ENCODE data around the gene SNX25.
"Not testable (repeated sequence)": the region's sequence is repeated elsewhere in the genome, so short reads cannot be mapped to it uniquely, and the experiment has no call there.

Gene SNX25

GRCh38 chr4:185229021-185229818, 19.8 kb downstream of the SNX25 start:
- DNase-seq (ENCODE audit: low read depth in 2 of 2), result no peak

GRCh38 chr4:185232370-185232769, 23.0 kb downstream of the SNX25 start:
- no peak for DNase-seq (ENCODE audit: low read depth in 2 of 2)

- no peak for DNase-seq (ENCODE audit: low read depth in 2 of 2)
Observed at GRCh38 chr4:185235119-185235842, 25.9 kb downstream of the SNX25 start.

GRCh38 chr4:185235843-185236503, 26.6 kb downstream of the SNX25 start:
- DNase-seq (ENCODE audit: low read depth in 2 of 2), result no peak

GRCh38 chr4:185237175-185237574, 27.8 kb downstream of the SNX25 start:
- DNase-seq (ENCODE audit: low read depth in 2 of 2), result no peak

- no peak for DNase-seq (ENCODE audit: low read depth in 2 of 2)
Observed at GRCh38 chr4:185238215-185238681, 28.9 kb downstream of the SNX25 start.

- no peak for DNase-seq (ENCODE audit: low read depth in 2 of 2)
Observed at GRCh38 chr4:185238750-185239149, 29.4 kb downstream of the SNX25 start.

- DNase-seq (ENCODE audit: low read depth in 2 of 2), result not testable (repeated sequence)
Observed at GRCh38 chr4:185240486-185240885, 31.1 kb downstream of the SNX25 start.

- DNase-seq (ENCODE audit: low read depth in 2 of 2), result no peak
Observed at GRCh38 chr4:185242749-185243533, 33.5 kb downstream of the SNX25 start.

GRCh38 chr4:185243879-185244278, 34.5 kb downstream of the SNX25 start:
- no peak for DNase-seq (ENCODE audit: low read depth in 2 of 2)

GRCh38 chr4:185244763-185245162, 35.4 kb downstream of the SNX25 start:
- DNase-seq (ENCODE audit: low read depth in 2 of 2), result no peak

- DNase-seq (ENCODE audit: low read depth in 2 of 2), result no peak
Observed at GRCh38 chr4:185246453-185246852, 37.1 kb downstream of the SNX25 start.

GRCh38 chr4:185247151-185247550, 37.8 kb downstream of the SNX25 start:
- DNase-seq (ENCODE audit: low read depth in 2 of 2), result no peak

- DNase-seq (ENCODE audit: low read depth in 2 of 2), result no peak
Observed at GRCh38 chr4:185248393-185249039, 39.1 kb downstream of the SNX25 start.

GRCh38 chr4:185249105-185249504, 39.7 kb downstream of the SNX25 start:
- no peak for DNase-seq (ENCODE audit: low read depth in 2 of 2)

GRCh38 chr4:185254434-185254833, 45.0 kb downstream of the SNX25 start:
- DNase-seq (ENCODE audit: low read depth in 2 of 2), result no peak

- DNase-seq (ENCODE audit: low read depth in 2 of 2), result no peak
Observed at GRCh38 chr4:185255868-185256267, 46.5 kb downstream of the SNX25 start.

GRCh38 chr4:185256446-185256845, 47.0 kb downstream of the SNX25 start:
- DNase-seq (ENCODE audit: low read depth in 2 of 2), result no peak

GRCh38 chr4:185257086-185257485, 47.7 kb downstream of the SNX25 start:
- DNase-seq (ENCODE audit: low read depth in 2 of 2), result no peak

- no peak for DNase-seq (ENCODE audit: low read depth in 2 of 2)
Observed at GRCh38 chr4:185257694-185258093, 48.3 kb downstream of the SNX25 start.

GRCh38 chr4:185258741-185259140, 49.3 kb downstream of the SNX25 start:
- not testable (repeated sequence) for DNase-seq (ENCODE audit: low read depth in 2 of 2)
